Retinal pigment epithelial cell (primary cell): ENCODE data around the gene USP17L22.
"Not testable (repeated sequence)": the region's sequence is repeated elsewhere in the genome, so short reads cannot be mapped to it uniquely, and the experiment has no call there.

Experiments
- DNase-seq: peaks from one replicate; pipeline ENCODE4 v3.0.0-alpha.2; 2010; ENCODE audit warnings: low read depth
- H3K4me3 ChIP-seq: 2 replicates; pipeline ENCODE4 v1.5.1; 2011; ENCODE audit warnings: mild to moderate bottlenecking, low read length, control low read depth, moderate library complexity

Gene USP17L22, protein sequence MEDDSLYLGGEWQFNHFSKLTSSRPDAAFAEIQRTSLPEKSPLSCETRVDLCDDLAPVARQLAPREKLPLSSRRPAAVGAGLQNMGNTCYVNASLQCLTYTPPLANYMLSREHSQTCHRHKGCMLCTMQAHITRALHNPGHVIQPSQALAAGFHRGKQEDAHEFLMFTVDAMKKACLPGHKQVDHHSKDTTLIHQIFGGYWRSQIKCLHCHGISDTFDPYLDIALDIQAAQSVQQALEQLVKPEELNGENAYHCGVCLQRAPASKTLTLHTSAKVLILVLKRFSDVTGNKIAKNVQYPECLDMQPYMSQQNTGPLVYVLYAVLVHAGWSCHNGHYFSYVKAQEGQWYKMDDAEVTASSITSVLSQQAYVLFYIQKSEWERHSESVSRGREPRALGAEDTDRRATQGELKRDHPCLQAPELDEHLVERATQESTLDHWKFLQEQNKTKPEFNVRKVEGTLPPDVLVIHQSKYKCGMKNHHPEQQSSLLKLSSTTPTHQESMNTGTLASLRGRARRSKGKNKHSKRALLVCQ

DNA sequence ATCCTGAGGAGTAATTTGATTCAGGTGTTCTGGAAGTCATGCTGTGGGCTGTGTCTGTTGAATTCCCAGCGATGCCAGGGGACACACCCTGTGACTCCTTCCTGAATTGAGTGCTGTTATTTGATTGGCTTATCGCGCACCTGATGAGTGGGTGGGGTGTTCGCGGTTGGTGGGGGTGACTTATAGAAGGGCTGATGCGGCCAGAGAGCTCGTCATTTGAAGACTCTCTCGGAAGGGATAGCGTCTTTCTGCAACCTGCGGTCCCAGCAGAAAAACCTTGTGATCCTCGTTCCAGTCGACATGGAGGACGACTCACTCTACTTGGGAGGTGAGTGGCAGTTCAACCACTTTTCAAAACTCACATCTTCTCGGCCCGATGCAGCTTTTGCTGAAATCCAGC is at the start of gene USP17L22:
USP17L22 (plus strand) TSS at position 301 of the 400 bp plus-strand sequence; CDS start at position 301, 0 bp downstream.
- H3K4me3 ChIP-seq, DNase-seq: not testable (repeated sequence)

DNA sequence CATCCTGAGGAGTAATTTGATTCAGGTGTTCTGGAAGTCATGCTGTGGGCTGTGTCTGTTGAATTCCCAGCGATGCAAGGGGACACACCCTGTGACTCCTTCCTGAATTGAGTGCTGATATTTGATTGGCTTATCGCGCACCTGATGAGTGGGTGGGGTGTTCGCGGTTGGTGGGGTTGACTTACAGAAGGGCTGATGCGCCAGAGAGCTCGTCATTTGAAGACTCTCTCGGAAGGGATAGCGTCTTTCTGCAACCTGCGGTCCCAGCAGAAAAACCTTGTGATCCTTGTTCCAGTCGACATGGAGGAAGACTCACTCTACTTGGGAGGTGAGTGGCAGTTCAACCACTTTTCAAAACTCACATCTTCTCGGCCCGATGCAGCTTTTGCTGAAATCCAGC is 47.6 kb upstream of the USP17L22 start, which contains the start of gene USP17L12:
USP17L12 (plus strand) TSS at position 301 of the 400 bp plus-strand sequence; CDS start at position 301, 0 bp downstream.
- DNase-seq, H3K4me3 ChIP-seq: not testable (repeated sequence)

DNA sequence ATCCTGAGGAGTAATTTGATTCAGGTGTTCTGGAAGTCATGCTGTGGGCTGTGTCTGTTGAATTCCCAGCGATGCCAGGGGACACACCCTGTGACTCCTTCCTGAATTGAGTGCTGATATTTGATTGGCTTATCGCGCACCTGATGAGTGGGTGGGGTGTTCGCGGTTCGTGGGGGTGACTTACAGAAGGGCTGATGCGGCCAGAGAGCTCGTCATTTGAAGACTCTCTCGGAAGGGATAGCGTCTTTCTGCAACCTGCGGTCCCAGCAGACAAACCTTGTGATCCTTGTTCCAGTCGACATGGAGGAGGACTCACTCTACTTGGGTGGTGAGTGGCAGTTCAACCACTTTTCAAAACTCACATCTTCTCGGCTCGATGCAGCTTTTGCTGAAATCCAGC is 42.8 kb upstream of the USP17L22 start, which contains the start of gene USP17L13:
USP17L13 (plus strand) TSS at position 301 of the 400 bp plus-strand sequence; CDS start at position 301, 0 bp downstream.
- not testable (repeated sequence) for DNase-seq, H3K4me3 ChIP-seq

DNA sequence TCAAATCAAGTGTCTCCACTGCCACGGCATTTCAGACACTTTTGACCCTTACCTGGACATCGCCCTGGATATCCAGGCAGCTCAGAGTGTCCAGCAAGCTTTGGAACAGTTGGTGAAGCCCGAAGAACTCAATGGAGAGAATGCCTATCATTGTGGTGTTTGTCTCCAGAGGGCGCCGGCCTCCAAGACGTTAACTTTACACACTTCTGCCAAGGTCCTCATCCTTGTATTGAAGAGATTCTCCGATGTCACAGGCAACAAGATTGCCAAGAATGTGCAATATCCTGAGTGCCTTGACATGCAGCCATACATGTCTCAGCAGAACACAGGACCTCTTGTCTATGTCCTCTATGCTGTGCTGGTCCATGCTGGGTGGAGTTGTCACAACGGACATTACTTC is 37.2 kb upstream of the USP17L22 start:
- not testable (repeated sequence) for DNase-seq

DNA sequence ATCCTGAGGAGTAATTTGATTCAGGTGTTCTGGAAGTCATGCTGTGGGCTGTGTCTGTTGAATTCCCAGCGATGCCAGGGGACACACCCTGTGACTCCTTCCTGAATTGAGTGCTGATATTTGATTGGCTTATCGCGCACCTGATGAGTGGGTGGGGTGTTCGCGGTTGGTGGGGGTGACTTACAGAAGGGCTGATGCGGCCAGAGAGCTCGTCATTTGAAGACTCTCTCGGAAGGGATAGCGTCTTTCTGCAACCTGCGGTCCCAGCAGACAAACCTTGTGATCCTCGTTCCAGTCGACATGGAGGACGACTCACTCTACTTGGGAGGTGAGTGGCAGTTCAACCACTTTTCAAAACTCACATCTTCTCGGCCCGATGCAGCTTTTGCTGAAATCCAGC is 33.3 kb upstream of the USP17L22 start, which contains the start of gene USP17L15:
USP17L15 (plus strand) TSS at position 301 of the 400 bp plus-strand sequence; CDS start at position 301, 0 bp downstream.
- H3K4me3 ChIP-seq, DNase-seq: not testable (repeated sequence)

More for the DNA sequence above, 37.2 kb upstream of the USP17L22 start:
- H3K4me3 ChIP-seq, result not testable (repeated sequence)

DNA sequence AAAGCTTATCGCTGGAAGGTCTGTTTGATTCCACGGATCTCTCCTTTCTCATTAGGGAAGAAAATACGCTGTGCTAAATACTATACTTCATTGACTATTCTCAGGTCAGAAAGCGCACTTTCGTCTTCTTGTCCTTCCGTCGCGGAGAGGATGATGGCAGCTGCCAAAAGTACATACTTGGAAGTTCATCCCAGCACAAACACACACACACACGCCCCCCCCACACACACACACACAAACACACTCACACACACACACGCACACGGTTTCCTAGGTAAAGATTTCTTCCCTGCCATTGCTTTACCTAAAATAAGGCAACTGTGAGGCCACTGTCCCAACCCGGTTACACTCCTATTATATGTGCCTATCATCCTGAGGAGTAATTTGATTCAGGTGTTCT is 29.0 kb upstream of the USP17L22 start:
- not testable (repeated sequence) for H3K4me3 ChIP-seq, DNase-seq

DNA sequence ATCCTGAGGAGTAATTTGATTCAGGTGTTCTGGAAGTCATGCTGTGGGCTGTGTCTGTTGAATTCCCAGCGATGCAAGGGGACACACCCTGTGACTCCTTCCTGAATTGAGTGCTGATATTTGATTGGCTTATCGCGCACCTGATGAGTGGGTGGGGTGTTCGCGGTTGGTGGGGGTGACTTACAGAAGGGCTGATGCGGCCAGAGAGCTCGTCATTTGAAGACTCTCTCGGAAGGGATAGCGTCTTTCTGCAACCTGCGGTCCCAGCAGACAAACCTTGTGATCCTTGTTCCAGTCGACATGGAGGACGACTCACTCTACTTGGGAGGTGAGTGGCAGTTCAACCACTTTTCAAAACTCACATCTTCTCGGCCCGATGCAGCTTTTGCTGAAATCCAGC is 23.8 kb upstream of the USP17L22 start, which contains the start of gene USP17L17:
USP17L17 (plus strand) TSS at position 301 of the 400 bp plus-strand sequence; CDS start at position 301, 0 bp downstream.
- not testable (repeated sequence) for DNase-seq

DNA sequence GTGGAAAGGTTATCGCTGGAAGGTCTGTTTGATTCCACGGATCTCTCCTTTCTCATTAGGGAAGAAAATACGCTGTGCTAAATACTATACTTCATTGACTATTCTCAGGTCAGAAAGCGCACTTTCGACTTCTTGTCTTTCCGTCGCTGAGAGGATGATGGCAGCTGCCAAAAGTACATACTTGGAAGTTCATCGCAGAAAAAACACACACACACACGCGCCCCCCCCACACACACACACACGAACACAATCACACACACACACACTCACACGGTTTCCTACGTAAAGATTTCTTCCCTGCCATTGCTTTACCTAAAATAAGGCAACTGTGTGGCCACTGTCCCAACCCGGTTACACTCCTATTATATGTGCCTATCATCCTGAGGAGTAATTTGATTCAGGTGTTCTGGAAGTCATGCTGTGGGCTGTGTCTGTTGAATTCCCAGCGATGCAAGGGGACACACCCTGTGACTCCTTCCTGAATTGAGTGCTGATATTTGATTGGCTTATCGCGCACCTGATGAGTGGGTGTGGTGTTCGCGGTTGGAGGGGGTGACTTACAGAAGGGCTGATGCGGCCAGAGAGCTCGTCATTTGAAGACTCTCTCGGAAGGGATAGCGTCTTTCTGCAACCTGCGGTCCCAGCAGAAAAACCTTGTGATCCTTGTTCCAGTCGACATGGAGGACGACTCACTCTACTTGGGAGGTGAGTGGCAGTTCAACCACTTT is 19.3 kb upstream of the USP17L22 start, which contains the start of gene USP17L18:
USP17L18 (plus strand) TSS at position 678 of the 728 bp plus-strand sequence; CDS start at position 678, 0 bp downstream.
- not testable (repeated sequence) for DNase-seq, H3K4me3 ChIP-seq

More for the DNA sequence above, 23.8 kb upstream of the USP17L22 start, which contains the start of gene USP17L17:
- not testable (repeated sequence) for H3K4me3 ChIP-seq

DNA sequence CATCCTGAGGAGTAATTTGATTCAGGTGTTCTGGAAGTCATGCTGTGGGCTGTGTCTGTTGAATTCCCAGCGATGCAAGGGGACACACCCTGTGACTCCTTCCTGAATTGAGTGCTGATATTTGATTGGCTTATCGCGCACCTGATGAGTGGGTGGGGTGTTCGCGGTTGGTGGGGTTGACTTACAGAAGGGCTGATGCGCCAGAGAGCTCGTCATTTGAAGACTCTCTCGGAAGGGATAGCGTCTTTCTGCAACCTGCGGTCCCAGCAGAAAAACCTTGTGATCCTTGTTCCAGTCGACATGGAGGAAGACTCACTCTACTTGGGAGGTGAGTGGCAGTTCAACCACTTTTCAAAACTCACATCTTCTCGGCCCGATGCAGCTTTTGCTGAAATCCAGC is 14.3 kb upstream of the USP17L22 start, which contains the start of gene USP17L19:
USP17L19 (plus strand) TSS at position 301 of the 400 bp plus-strand sequence; CDS start at position 301, 0 bp downstream.
- H3K4me3 ChIP-seq, DNase-seq: not testable (repeated sequence)

DNA sequence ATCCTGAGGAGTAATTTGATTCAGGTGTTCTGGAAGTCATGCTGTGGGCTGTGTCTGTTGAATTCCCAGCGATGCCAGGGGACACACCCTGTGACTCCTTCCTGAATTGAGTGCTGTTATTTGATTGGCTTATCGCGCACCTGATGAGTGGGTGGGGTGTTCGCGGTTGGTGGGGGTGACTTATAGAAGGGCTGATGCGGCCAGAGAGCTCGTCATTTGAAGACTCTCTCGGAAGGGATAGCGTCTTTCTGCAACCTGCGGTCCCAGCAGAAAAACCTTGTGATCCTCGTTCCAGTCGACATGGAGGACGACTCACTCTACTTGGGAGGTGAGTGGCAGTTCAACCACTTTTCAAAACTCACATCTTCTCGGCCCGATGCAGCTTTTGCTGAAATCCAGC is 9.6 kb upstream of the USP17L22 start, which contains the start of gene USP17L20:
USP17L20 (plus strand) TSS at position 301 of the 400 bp plus-strand sequence; CDS start at position 301, 0 bp downstream.
- not testable (repeated sequence) for DNase-seq, H3K4me3 ChIP-seq

DNA sequence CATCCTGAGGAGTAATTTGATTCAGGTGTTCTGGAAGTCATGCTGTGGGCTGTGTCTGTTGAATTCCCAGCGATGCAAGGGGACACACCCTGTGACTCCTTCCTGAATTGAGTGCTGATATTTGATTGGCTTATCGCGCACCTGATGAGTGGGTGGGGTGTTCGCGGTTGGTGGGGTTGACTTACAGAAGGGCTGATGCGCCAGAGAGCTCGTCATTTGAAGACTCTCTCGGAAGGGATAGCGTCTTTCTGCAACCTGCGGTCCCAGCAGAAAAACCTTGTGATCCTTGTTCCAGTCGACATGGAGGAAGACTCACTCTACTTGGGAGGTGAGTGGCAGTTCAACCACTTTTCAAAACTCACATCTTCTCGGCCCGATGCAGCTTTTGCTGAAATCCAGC is 4.8 kb upstream of the USP17L22 start, which contains the start of gene USP17L21:
USP17L21 (plus strand) TSS at position 301 of the 400 bp plus-strand sequence; CDS start at position 301, 0 bp downstream.
- not testable (repeated sequence) for H3K4me3 ChIP-seq, DNase-seq

DNA sequence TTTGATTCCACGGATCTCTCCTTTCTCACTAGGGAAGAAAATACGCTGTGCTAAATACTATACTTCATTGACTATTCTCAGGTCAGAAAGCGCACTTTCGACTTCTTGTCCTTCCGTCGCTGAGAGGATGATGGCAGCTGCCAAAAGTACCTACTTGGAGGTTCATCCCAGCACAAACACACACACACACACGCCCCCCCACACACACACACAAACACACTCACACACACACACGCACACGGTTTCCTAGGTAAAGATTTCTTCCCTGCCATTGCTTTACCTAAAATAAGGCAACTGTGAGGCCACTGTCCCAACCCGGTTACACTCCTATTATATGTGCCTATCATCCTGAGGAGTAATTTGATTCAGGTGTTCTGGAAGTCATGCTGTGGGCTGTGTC is 4.3 kb downstream of the USP17L22 start:
- H3K4me3 ChIP-seq, DNase-seq: not testable (repeated sequence)
